Epithelial cell of proximal tubule (primary cell): ENCODE data around the gene ME3. TPM values are rescaled to one million over a fixed set of nuclear protein-coding genes. Genes with fewer than 3 reads are reported as not detected.

ENCODE experiments used
- DNase-seq: peaks from one replicate; pipeline ENCODE4 v3.0.0-alpha.2; 2011; ENCODE audit warnings: low read depth
- H3K4me3 ChIP-seq: 2 replicates; pipeline ENCODE4 v1.5.1; 2011; ENCODE audit warnings: low read depth, mild to moderate bottlenecking, low read length
- total RNA-seq: library from RNA; depleted of rRNA; stranded (reverse); fragments of >200 nt; gene quantifications from 2 replicates; pipeline ENCODE4 v1.2.3, GENCODE V29; 2015
- TF ChIP-seq, protein P1 (sequence below): conservative IDR thresholded peaks from 2 replicates; pipeline ENCODE4 v1.5.1; 2012; ENCODE audit warnings: low read depth, mild to moderate bottlenecking, low read length

ME3 gene
- total RNA-seq, 1 donor from 2014 or later: 35.2 TPM

DNA sequence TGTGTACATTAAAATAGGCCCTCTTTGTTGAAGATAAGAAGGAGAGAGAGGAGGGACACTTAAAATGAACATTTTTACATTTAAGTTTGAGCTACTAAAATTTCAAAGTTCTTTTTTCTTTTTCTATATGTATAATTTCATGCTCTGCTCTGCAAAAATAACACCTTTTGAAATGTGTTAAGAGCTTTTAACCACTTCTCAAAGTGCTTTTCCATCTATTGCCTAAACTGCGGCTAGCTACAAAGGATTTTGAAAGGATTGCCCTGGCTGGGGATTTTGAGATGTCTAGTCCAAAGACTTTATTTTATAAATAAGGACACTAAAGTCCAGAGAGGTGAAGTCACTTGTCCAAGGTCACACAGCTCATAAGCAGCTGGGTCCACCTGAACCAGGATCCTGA lies 159.3 kb downstream of the ME3 start:
- H3K4me3 ChIP-seq: no peak overlapping the region
- TF ChIP-seq, protein P1, sequence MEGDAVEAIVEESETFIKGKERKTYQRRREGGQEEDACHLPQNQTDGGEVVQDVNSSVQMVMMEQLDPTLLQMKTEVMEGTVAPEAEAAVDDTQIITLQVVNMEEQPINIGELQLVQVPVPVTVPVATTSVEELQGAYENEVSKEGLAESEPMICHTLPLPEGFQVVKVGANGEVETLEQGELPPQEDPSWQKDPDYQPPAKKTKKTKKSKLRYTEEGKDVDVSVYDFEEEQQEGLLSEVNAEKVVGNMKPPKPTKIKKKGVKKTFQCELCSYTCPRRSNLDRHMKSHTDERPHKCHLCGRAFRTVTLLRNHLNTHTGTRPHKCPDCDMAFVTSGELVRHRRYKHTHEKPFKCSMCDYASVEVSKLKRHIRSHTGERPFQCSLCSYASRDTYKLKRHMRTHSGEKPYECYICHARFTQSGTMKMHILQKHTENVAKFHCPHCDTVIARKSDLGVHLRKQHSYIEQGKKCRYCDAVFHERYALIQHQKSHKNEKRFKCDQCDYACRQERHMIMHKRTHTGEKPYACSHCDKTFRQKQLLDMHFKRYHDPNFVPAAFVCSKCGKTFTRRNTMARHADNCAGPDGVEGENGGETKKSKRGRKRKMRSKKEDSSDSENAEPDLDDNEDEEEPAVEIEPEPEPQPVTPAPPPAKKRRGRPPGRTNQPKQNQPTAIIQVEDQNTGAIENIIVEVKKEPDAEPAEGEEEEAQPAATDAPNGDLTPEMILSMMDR: no peak
- DNase-seq: no peak

DNA sequence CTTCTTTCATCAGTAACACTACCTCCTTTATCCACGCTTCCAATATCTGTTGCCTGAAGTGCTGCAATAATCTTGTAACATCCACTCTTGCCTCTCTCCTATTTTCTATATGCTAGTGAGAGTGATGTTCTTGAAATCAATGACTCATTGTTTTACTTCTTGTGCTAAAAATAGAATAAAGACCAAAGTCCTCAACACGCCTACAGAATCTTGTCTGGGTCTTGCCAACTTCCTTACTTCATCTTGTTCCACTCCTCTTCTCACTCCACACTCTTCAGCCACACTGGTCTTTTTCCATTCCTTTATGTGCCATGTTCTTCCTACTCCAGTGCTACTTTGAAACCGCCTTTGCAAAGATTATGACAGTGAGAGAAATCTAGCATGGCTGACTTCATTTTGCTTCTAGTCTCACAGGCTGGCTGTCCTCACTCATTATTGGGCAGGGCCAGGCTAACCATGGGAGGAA lies 161.3 kb downstream of the ME3 start:
- TF ChIP-seq, protein P1: no peak
- no peak overlapping the region for H3K4me3 ChIP-seq
- no peak for DNase-seq

DNA sequence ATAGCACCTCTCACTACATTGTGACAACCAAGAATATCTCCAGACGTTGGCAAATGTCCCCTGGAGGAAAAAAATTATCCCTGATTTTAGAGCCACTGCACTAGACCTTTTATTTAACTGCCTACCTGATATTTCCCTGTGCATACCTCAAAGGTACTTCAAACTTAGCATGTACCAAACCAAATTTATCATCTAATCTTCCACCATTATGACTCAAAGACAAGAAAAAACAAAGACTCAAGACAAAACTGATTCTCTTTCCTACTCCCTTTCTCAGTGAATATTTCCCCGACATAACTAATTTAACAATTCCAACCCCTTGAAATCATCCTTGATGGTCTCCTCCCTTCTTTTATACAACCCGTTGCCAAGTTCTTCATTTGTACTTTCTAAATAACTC lies 161.7 kb downstream of the ME3 start:
- TF ChIP-seq, protein P1: no peak
- DNase-seq: no peak

DNA sequence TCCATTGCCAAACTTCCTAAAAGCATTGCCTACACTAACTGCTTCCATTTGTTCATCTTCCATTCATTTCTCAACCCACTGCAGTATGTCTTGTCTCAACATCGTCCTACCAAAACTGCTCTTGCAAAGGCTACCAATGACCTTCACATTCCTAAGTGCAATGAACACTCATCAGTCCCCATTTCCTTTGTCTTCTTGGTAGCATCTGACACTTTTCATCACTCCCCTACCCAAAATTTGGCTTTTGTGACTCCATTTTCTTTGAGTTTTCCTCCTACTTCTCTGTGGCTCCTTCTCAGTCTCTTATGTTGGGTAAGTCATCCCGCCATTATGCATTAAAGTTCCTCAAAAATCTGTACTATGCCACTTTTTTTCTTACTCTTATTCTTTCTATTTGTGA lies 162.3 kb downstream of the ME3 start:
- no peak overlapping the region for H3K4me3 ChIP-seq
- TF ChIP-seq, protein P1: no peak
- DNase-seq: no peak

More for the DNA sequence above, 161.7 kb downstream of the ME3 start:
- no peak overlapping the region for H3K4me3 ChIP-seq

DNA sequence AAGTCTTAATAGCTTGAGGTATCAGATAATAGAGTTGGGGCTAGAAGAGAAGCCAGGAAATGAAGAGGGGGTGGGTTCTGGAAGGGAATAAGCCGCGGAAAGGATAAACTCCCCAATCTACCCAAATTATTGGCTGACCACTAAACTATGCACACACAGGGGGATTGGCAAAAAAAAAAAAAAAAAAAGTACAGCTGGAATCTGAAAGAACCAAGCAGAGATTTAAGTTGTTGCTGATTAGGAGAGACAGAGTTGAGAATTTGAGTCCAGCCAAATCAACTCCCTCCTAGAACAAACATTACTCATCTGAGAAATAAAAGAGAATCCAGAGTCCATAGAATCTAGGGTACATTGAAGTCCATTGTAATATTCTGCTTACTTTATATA lies 162.8 kb downstream of the ME3 start:
- TF ChIP-seq, protein P1: no peak
- no peak overlapping the region for H3K4me3 ChIP-seq
- no peak for DNase-seq

DNA sequence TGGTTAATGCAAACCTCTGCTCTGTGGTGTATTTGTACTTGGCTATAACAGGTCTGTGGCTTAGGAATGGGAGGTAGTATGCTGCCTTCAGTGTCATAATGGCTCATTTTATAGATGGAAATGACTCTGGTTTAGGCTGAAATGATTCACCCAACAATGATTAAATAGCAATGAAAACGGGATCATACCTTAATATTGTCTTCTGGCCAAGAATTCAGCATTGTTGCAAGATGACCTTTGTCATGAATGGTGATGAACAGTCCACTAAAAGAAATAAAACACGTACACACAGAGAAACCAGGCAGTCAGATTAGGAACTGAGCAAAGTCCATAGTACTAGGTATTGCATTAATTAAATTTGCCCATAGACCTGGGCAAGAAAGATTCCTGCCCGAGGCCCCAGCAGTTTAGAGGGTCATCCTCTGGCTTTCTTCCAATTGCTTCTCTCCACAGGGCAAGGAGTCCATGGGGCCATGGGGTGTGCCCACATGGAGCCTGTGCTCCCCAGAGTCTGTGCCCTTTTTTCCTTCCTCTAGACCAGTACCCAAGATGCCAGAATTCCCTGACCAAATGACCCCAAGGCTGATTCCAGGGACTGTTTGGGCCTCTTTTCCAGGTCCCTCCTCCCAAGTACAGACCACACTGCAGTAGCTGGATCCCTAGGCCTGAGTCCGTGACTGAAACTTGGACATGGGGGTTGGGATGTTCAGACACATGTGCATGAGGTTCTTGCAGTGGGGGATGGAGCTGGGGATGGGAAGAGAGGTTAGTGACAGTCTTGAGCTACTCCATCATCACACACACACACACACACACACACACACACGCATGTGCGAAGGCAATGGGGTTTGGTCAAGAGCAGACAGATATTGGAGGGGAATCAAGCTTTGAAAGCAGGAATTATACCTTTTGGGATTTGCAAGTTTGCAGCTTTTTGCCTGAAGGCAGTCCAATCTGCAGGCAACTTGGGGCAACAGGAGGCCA lies 163.5 kb downstream of the ME3 start:
- H3K4me3 ChIP-seq: no peak overlapping the region
- peak; percentile 74 for DNase-seq

More for the DNA sequence above, 163.5 kb downstream of the ME3 start:
- TF ChIP-seq, protein P1: no peak
